Right lobe of liver (tissue), 6 donors: ENCODE data around the gene AKAP13. TPM values are rescaled to one million over a fixed set of nuclear protein-coding genes. Genes with fewer than 3 reads are reported as not detected.
"Not testable (repeated sequence)": the region's sequence is repeated elsewhere in the genome, so short reads cannot be mapped to it uniquely, and the experiment has no call there.

ENCODE experiments used
- ATAC-seq, 4 donors: fragments of 200-7000 bp; cut with Tn5 transposase; one replicate each; pipeline ENCODE4 v1.9.1; 2020; ENCODE audit warnings: mild to moderate bottlenecking in 4 of 4, moderate library complexity in 4 of 4
- DNase-seq, 3 donors: peaks; one replicate each; pipeline ENCODE4 v3.0.0-alpha.2; 2020
- H3K27ac ChIP-seq, 3 donors: fragments of 200-600 bp; one replicate each; pipeline ENCODE4 v1.8.0; 2022
- H3K27me3 ChIP-seq, 2 donors: fragments of 200-600 bp; one replicate each; pipeline ENCODE4 v1.8.0; 2022
- H3K36me3 ChIP-seq, 4 donors: fragments of 200-600 bp; sonication (generic) in 1 of 4; one replicate each; pipeline versions ENCODE4 v1.5.1 to v1.8.0; 2017 to 2022; ENCODE audit warnings: control low read depth in 1 of 4
- H3K4me1 ChIP-seq, 4 donors: fragments of 200-600 bp; sonication (generic) in 1 of 4; one replicate each; pipeline versions ENCODE4 v1.5.1 to v1.8.0; 2017 to 2022; ENCODE audit warnings: control low read depth in 1 of 4
- H3K4me3 ChIP-seq, 3 donors: fragments of 200-600 bp; one replicate each; pipeline ENCODE4 v1.8.0; 2022
- H3K9me3 ChIP-seq, 4 donors: fragments of 200-600 bp; sonication (generic) in 1 of 4; one replicate each; pipeline versions ENCODE4 v1.5.1 to v1.8.0; 2017 to 2022; ENCODE audit warnings: control low read depth in 1 of 4
- CTCF ChIP-seq, 4 donors: fragments of 200-600 bp in 3 of 4; fragments of 450-650 bp in 1 of 4; IDR thresholded peaks; one replicate each; pipeline versions ENCODE4 v1.5.1 to v1.8.0; 2016 to 2022; ENCODE audit warnings: antibody characterized with exemption in 4 of 4, mild to moderate bottlenecking in 2 of 4
- POLR2A ChIP-seq: fragments of 450-650 bp; IDR thresholded peaks from one replicate; pipeline ENCODE4 v1.6.1; 2017; ENCODE audit warnings: antibody characterized with exemption, mild to moderate bottlenecking
- whole genome bisulfite sequencing: methylation state at CpG from one replicate; pipeline ENCODE4 v1.1.6; 2018; ENCODE audit warnings: low coverage, low lambda C conversion rate; ENCODE audit not compliant: insufficient coverage; ENCODE audit errors: missing lambda C conversion rate; 5-methylcytosine and 5-hydroxymethylcytosine counted together
- intact Hi-C, 2 donors: fragments of 100-400 bp; cut with DNase I; formaldehyde crosslinking; loops; one replicate each; pipeline versions ENCODE4 v1.11.2 to v1.14.1; 2022
- total RNA-seq, 6 experiments: library from RNA; depleted of rRNA in 2 of 6; stranded (reverse); fragments of >200 nt in 2 of 6; fragmentation: NEBNext Ultra II Directional in 3 of 6; extraction: Animal tissue kit (Norgen Biotek cat#: 25700) in 3 of 6; gene quantifications; one replicate each; pipeline versions ENCODE4 v1.1.0 to v1.2.4, GENCODE V29; 2016 to 2023
- donor health status: DM: no; HTN: yes; CAD: no.
- donor health status: DM: no; HTN: no; CAD: no.
- donor health status: DM: no; HTN: no; CAD: no.
- donor health status: DM: no; HTN: yes; CAD: no.
- donor health status: DM: no; HTN: yes; CAD: no.

The AKAP13 gene
- total RNA-seq, 6 experiments from 2014 or later: 50.1 to 73.1 (median 63.9) TPM

DNA sequence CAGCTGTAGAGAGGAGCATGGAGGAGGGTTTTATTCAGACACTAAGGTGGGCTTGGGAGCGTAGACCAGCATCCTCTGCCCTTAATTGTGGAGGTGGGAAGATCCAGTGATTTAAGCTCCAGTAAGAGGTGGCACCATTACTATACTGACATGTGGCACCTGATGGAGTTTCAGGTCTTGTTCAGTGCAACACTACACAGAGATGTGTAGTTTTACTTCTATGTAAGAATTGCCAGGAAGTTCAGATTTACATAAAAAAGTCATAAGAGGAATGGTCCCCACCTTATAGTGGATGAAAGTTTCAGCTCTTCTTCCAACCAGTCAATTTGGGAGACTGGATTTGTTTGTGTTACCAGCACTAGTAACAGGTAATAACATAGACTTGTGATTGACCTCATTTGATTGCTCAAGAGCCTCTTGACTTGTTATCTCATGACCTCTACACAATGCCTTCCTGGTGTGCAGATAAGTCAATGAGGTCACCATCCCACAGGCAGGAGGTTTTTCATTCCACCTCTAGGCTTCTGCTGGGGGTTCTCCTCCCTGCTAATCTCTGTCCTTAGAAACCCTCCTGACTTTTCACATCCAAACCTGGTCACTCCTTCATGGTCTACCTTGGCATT lies 33.8 kb upstream of the AKAP13 start:
- H3K27me3 ChIP-seq, intact Hi-C loops, H3K4me3 ChIP-seq, H3K9me3 ChIP-seq, DNase-seq, H3K36me3 ChIP-seq: not testable (repeated sequence)
- peaks cover 0 to 33% (median 6%) of the 10 kb centered on the region in 4 donors for H3K4me1 ChIP-seq
- ATAC-seq: peak; percentile 59 to 75 (median 64)
- H3K27ac ChIP-seq: peak overlapping the region in 2 of 3 donors; percentile 21 to 87
- TF ChIP-seq CTCF (IDR thresholded peaks at IDR 0.05): peak in 1 of 4 donors; percentile 9
- no CpG with 5 or more reads among the region's 1 CpG for WGBS

- H3K4me1 ChIP-seq: peaks cover 0 to 33% (median 6%) of the 10 kb centered on the region in 4 donors
- H3K36me3 ChIP-seq, H3K27me3 ChIP-seq, H3K9me3 ChIP-seq, H3K4me3 ChIP-seq, intact Hi-C loops, DNase-seq: not testable (repeated sequence)
- peak overlapping the region in 2 of 3 donors; percentile 57 to 87 for H3K27ac ChIP-seq
- WGBS: 40% methylated on average over 5 of the region's 5 CpGs
- ATAC-seq: peak; percentile 43 to 57 (median 50)
Observed at GRCh38 chr15:85347264-85348047, 32.9 kb upstream of the AKAP13 start.

- H3K36me3 ChIP-seq, ATAC-seq, DNase-seq, H3K9me3 ChIP-seq, H3K27me3 ChIP-seq, intact Hi-C loops, H3K4me3 ChIP-seq: not testable (repeated sequence)
- Histone ChIP-seq H3K4me1 (peaks cover 0 to 33% (median 6%) of the 10 kb centered on the region in 4 donors), H3K27ac (peak overlapping the region in 2 of 3 donors; percentile 57 to 87)
- WGBS: 65% methylated on average over 4 of the region's 8 CpGs
Observed at GRCh38 chr15:85348048-85348766, 32.2 kb upstream of the AKAP13 start.

GRCh38 chr15:85349062-85349461 lies 31.3 kb upstream of the AKAP13 start:
- DNase-seq: peak; percentile 59 to 83 (median 80)
- intact Hi-C loops, H3K4me3 ChIP-seq, H3K9me3 ChIP-seq, H3K27me3 ChIP-seq, H3K36me3 ChIP-seq: not testable (repeated sequence)
- peak overlapping the region in 2 of 3 donors; percentile 36 to 87 for H3K27ac ChIP-seq
- H3K4me1 ChIP-seq: peaks cover 0 to 32% (median 6%) of the 10 kb centered on the region in 4 donors
- ATAC-seq: peak; percentile 42 to 75 (median 57)
- 30% methylated on average over 4 of the region's 4 CpGs for whole genome bisulfite sequencing

DNA sequence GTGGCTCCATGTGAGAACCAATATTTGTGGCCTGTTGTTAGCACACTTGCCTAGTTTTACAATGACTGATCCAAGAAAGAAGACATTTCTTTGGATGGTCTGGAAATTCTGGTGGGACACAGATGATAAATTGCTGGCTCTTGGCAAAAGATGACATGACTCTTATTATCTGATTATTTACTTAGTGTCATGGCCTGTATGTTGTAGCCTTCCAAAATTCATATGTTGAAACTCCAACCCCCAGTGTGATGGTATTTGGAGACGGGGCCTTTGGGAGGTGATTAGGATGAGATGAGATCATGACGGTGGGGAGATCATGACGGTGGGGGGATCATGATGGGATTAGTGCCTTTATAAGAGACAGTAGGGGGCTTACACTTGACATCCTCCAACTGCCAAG lies 30.0 kb upstream of the AKAP13 start:
- Histone ChIP-seq H3K27ac (no peak overlapping the region), H3K4me1 (peaks cover 0 to 26% (median 6%) of the 10 kb centered on the region in 4 donors), H3K9me3 (no peaks in the 10 kb centered on the region), H3K27me3 (no peaks in the 10 kb centered on the region), H3K4me3 (no peak overlapping the region), H3K36me3 (no peaks in the 10 kb centered on the region)
- ATAC-seq (no peak), DNase-seq (no peak)
- intact Hi-C loops: no loop called here
- 74% methylated on average over 3 of the region's 3 CpGs for WGBS
- TF ChIP-seq POLR2A (no peak), CTCF (IDR thresholded peaks at IDR 0.05) (no peak)

GRCh38 chr15:85351501-85351900 lies 28.9 kb upstream of the AKAP13 start:
- H3K4me3 ChIP-seq, H3K36me3 ChIP-seq, DNase-seq, ATAC-seq, H3K27me3 ChIP-seq, H3K27ac ChIP-seq, intact Hi-C loops, H3K9me3 ChIP-seq: not testable (repeated sequence)
- H3K4me1 ChIP-seq: peaks cover 0 to 16% (median 5%) of the 10 kb centered on the region in 4 donors
- 93% methylated on average over 8 of the region's 8 CpGs for WGBS
